Panc1 (cell line): ENCODE data around the gene MTRFR. TPM values are rescaled to one million over a fixed set of nuclear protein-coding genes. Genes with fewer than 3 reads are reported as not detected.

ENCODE experiments used
- ATAC-seq: fragments of 200-7000 bp; cut with Tn5 transposase; 2 replicates; pipeline ENCODE4 v1.9.1; 2020; ENCODE audit warnings: mild to moderate bottlenecking, moderate library complexity
- BruUV-seq: library from RNA; stranded (reverse); fragments of 400-500 nt; replicated peaks from 2 replicates; lab custom pipeline; 2021; lab: Mats Ljungman, UMichigan
- CTCF ChIA-PET: fragments of 300-600 bp; sonication (Branson Sonifier 250); formaldehyde crosslinking; loops from one replicate; lab custom pipeline; 2022; ENCODE audit warnings: antibody characterized with exemption; lab: Charles Lee
- POLR2A ChIA-PET: fragments of 300-600 bp; sonication (Branson Sonifier 250); formaldehyde crosslinking; loops from one replicate; lab custom pipeline; 2022; ENCODE audit warnings: antibody characterized with exemption; lab: Charles Lee
- DNase-seq: peaks from one replicate; pipeline ENCODE4 v3.0.0-alpha.2; 2010; ENCODE audit warnings: low read depth, low spot score
- H3K27ac ChIP-seq: 2 replicates; pipeline ENCODE4 v1.5.1; 2011; ENCODE audit warnings: mild to moderate bottlenecking, low read length, inconsistent platforms
- H3K27me3 ChIP-seq: fragments of 200-500 bp; sonication (Bioruptor generic); 2 replicates; pipeline ENCODE4 v1.6.0; 2014; ENCODE audit warnings: low read length, inconsistent platforms; ENCODE audit not compliant: control insufficient read depth, insufficient read depth
- H3K36me3 ChIP-seq: fragments of 200-500 bp; sonication (Bioruptor generic); 2 replicates; pipeline ENCODE4 v1.5.1; 2014; ENCODE audit warnings: inconsistent platforms, mild to moderate bottlenecking, low read length, moderate library complexity; ENCODE audit not compliant: control insufficient read depth, insufficient read depth
- H3K4me1 ChIP-seq: 2 replicates; pipeline ENCODE4 v1.5.1; 2011; ENCODE audit warnings: inconsistent platforms, mild to moderate bottlenecking, low read length, moderate library complexity; ENCODE audit not compliant: control insufficient read depth, insufficient read depth
- H3K4me3 ChIP-seq, 2 experiments: 2 replicates each; pipeline ENCODE4 v1.5.1; 2011 to 2012; ENCODE audit warnings: low read depth in 2 of 2, low read length in 2 of 2, mild to moderate bottlenecking in 2 of 2, inconsistent platforms in 1 of 2, moderate library complexity in 1 of 2
- H3K9me3 ChIP-seq: fragments of 200-500 bp; sonication (Bioruptor generic); 2 replicates; pipeline ENCODE4 v1.5.1; 2014; ENCODE audit warnings: low read depth, mild to moderate bottlenecking, inconsistent platforms, low read length, moderate library complexity; ENCODE audit not compliant: control insufficient read depth, insufficient read depth
- POLR2AphosphoS5 ChIP-seq: IDR thresholded peaks from 2 replicates; pipeline ENCODE4 v1.6.1; 2012; ENCODE audit warnings: mild to moderate bottlenecking, low read depth, low read length, moderate library complexity
- SIN3A ChIP-seq: IDR thresholded peaks from 2 replicates; pipeline ENCODE4 v1.6.1; 2012; ENCODE audit warnings: low read depth, mild to moderate bottlenecking, low read length, moderate library complexity, borderline replicate concordance; ENCODE audit not compliant: insufficient read depth
- TCF7L2 ChIP-seq: IDR thresholded peaks from 2 replicates; pipeline ENCODE4 v1.6.1; 2011; ENCODE audit warnings: mild to moderate bottlenecking, low read depth, low read length, inconsistent platforms
- in situ Hi-C: cut with HindIII; loops from 2 replicates; pipeline ENCODE4 v1.10.0; 2016; ENCODE audit warnings: low sequenced_read_pairs, low pct_unique_long_range_greater_than_20kb
- intact Hi-C: fragments of 100-400 bp; cut with micrococcal nuclease; formaldehyde crosslinking; loops from one replicate; pipeline ENCODE4 v1.10.0; 2022; ENCODE audit not compliant: unreplicated experiment
- total RNA-seq: library from RNA; stranded (reverse); gene quantifications from one replicate; pipeline ENCODE4 v1.2.1, GENCODE V29; 2021; ENCODE audit not compliant: unreplicated experiment
- TF ChIP-seq, protein P1 (sequence below): fragments of 450-650 bp; IDR thresholded peaks from 2 replicates; pipeline ENCODE4 v1.5.1; 2017; ENCODE audit warnings: mild to moderate bottlenecking
- TF ChIP-seq, protein P2 (sequence below), 2 experiments: IDR thresholded peaks; 2 replicates each; pipeline ENCODE4 v1.6.1; 2011 to 2012; ENCODE audit warnings: low read depth in 2 of 2, control low read depth in 1 of 2, low read length in 1 of 2, mild to moderate bottlenecking in 1 of 2, moderate library complexity in 1 of 2; ENCODE audit not compliant: insufficient read depth in 1 of 2

MTRFR gene
- total RNA-seq, 1 experiment from 2014 or later = 21.5 TPM

- intact Hi-C loops (no loop called here), in situ Hi-C loops (no loop called here)
- CTCF ChIA-PET = no interaction called here
- DNase-seq = no peak
- ATAC-seq = no peak
- no TSS peak for BruUV-seq
- Histone ChIP-seq H3K27me3 (no peaks in the 10 kb centered on the region), H3K9me3 (no peaks in the 10 kb centered on the region), H3K27ac (no peak overlapping the region), H3K4me3 (no peak overlapping the region), H3K4me1 (peaks cover 5% of the 10 kb centered on the region), H3K36me3 (peaks cover 2% of the 10 kb centered on the region)
- POLR2A ChIA-PET = no interaction called here
- TF ChIP-seq TCF7L2 (no peak), SIN3A (no peak), POLR2AphosphoS5 (no peak)
- TF ChIP-seq, protein P1, sequence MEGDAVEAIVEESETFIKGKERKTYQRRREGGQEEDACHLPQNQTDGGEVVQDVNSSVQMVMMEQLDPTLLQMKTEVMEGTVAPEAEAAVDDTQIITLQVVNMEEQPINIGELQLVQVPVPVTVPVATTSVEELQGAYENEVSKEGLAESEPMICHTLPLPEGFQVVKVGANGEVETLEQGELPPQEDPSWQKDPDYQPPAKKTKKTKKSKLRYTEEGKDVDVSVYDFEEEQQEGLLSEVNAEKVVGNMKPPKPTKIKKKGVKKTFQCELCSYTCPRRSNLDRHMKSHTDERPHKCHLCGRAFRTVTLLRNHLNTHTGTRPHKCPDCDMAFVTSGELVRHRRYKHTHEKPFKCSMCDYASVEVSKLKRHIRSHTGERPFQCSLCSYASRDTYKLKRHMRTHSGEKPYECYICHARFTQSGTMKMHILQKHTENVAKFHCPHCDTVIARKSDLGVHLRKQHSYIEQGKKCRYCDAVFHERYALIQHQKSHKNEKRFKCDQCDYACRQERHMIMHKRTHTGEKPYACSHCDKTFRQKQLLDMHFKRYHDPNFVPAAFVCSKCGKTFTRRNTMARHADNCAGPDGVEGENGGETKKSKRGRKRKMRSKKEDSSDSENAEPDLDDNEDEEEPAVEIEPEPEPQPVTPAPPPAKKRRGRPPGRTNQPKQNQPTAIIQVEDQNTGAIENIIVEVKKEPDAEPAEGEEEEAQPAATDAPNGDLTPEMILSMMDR = no peak; the same call in 1 of the 2 replicates
- TF ChIP-seq, protein P2, sequence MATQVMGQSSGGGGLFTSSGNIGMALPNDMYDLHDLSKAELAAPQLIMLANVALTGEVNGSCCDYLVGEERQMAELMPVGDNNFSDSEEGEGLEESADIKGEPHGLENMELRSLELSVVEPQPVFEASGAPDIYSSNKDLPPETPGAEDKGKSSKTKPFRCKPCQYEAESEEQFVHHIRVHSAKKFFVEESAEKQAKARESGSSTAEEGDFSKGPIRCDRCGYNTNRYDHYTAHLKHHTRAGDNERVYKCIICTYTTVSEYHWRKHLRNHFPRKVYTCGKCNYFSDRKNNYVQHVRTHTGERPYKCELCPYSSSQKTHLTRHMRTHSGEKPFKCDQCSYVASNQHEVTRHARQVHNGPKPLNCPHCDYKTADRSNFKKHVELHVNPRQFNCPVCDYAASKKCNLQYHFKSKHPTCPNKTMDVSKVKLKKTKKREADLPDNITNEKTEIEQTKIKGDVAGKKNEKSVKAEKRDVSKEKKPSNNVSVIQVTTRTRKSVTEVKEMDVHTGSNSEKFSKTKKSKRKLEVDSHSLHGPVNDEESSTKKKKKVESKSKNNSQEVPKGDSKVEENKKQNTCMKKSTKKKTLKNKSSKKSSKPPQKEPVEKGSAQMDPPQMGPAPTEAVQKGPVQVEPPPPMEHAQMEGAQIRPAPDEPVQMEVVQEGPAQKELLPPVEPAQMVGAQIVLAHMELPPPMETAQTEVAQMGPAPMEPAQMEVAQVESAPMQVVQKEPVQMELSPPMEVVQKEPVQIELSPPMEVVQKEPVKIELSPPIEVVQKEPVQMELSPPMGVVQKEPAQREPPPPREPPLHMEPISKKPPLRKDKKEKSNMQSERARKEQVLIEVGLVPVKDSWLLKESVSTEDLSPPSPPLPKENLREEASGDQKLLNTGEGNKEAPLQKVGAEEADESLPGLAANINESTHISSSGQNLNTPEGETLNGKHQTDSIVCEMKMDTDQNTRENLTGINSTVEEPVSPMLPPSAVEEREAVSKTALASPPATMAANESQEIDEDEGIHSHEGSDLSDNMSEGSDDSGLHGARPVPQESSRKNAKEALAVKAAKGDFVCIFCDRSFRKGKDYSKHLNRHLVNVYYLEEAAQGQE (IDR thresholded peaks at IDR 0.05; ENCODE audit: insufficient read depth in 1 of 2, low read depth in 2 of 2, low read length in 1 of 2) = no peak
Measured at GRCh38 chr12:123264642-123265041, 31.4 kb downstream of the MTRFR start.

DNA sequence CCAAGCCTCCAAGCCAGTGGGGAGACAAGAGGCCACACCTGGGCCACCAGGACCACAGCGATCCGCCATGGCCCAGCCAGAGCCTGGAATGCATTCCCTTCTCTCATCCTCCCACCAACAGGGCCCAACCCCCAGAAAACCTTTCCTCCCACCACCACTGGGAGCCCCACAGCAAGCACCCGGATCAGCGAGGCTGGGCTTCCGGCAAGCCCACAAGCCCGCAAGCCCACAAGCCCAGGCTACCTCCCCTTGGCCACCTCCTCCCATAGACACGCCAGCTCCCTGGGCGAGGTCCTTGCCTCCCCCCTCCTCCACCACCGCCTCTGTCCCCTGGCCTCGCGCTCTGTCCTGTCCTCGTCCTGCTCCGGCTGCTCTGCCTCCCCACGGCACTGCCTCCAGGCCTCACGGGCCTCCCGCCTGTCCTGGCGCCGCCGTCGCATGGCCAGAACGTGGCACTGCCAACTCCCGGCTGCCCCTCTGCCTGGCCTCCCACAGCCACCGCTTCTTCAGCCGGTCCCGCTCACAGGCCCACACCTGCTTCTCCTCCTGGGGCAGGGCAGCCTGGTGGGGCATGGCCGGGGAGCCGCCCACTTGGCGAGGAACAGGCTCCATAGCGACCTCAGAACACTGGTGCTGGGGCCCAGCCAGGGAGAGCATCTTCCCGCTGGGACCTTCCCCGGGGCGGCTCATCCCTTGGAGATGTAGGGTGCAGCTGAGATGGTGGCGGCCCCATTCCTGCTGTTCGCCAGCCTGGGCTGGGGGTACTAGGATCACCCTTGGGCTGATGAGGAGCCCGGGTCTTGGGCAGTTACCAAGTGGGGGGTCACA is 32.8 kb downstream of the MTRFR start:
- ChIA-PET CTCF (interaction anchor here (0.7 kb wide), 1 partner anchor 86 kb away, joined by 3 read pairs; no protein-coding TSS in a partner anchor), POLR2A (no interaction called here)
- no peak for DNase-seq
- no peak overlapping the region for H3K27ac ChIP-seq
- no peaks in the 10 kb centered on the region for H3K27me3 ChIP-seq
- BruUV-seq = no TSS peak
- H3K4me1 ChIP-seq = peaks cover 5% of the 10 kb centered on the region
- intact Hi-C loops = no loop called here
- no peak overlapping the region for H3K4me3 ChIP-seq
- no peaks in the 10 kb centered on the region for H3K9me3 ChIP-seq
- no peak for ATAC-seq
- TF ChIP-seq, protein P2 (IDR thresholded peaks at IDR 0.05; ENCODE audit: insufficient read depth in 1 of 2, low read depth in 2 of 2, low read length in 1 of 2) = no peak
- TF ChIP-seq, protein P1 = no peak
- TF ChIP-seq POLR2AphosphoS5 (no peak), SIN3A (no peak), TCF7L2 (no peak)
- in situ Hi-C loops = no loop called here
- no peaks in the 10 kb centered on the region; the same call in 1 of the 2 replicates for H3K36me3 ChIP-seq
